Stimulated activated CD8-positive, alpha-beta memory T cell treated with anti-CD3 and anti-CD28 coated beads, Interleukin-4, amount 100 ng/mL, for 4 hours (primary cell): ENCODE results near the gene PRPF38B.

Experiments
- DNase-seq, 2 donors: peaks; one replicate each; pipeline ENCODE4 v3.0.0-alpha.2; 2020; ENCODE audit warnings: low read depth in 2 of 2, low spot score in 1 of 2

Gene PRPF38B

GRCh38 chr1:108716437-108717230 is 24.5 kb downstream of the PRPF38B start:
- no peak for DNase-seq

- no peak for DNase-seq
Measured at GRCh38 chr1:108717774-108718316, 25.7 kb downstream of the PRPF38B start.

- DNase-seq: no peak
Measured at GRCh38 chr1:108718927-108719655, 27.0 kb downstream of the PRPF38B start.

GRCh38 chr1:108719656-108720435 is 27.7 kb downstream of the PRPF38B start:
- no peak for DNase-seq

GRCh38 chr1:108722292-108722691 is 30.2 kb downstream of the PRPF38B start:
- DNase-seq: no peak

- DNase-seq: no peak
Measured at GRCh38 chr1:108725906-108726305, 33.8 kb downstream of the PRPF38B start.

GRCh38 chr1:108728327-108728923 is 36.3 kb downstream of the PRPF38B start:
- DNase-seq: no peak

GRCh38 chr1:108729481-108729880 is 37.4 kb downstream of the PRPF38B start:
- no peak for DNase-seq

GRCh38 chr1:108732398-108732797 is 40.3 kb downstream of the PRPF38B start:
- no peak for DNase-seq

- no peak for DNase-seq
Measured at GRCh38 chr1:108734171-108734865, 42.2 kb downstream of the PRPF38B start.

- DNase-seq: no peak
Measured at GRCh38 chr1:108742253-108742652, 50.1 kb downstream of the PRPF38B start.

GRCh38 chr1:108745980-108746381 is 53.9 kb downstream of the PRPF38B start:
- DNase-seq: no peak

GRCh38 chr1:108746382-108747170 is 54.5 kb downstream of the PRPF38B start, which contains the start of gene STXBP3:
Gene STXBP3 (plus strand): TSS chr1:108746674. CDS start chr1:108746738, 64 bp downstream.
- DNase-seq: peak; percentile 99 to 100

GRCh38 chr1:108747171-108747850 is 55.2 kb downstream of the PRPF38B start:
- no peak for DNase-seq

- no peak for DNase-seq
Measured at GRCh38 chr1:108747898-108748297, 55.8 kb downstream of the PRPF38B start.

- no peak for DNase-seq
Measured at GRCh38 chr1:108749081-108749480, 57.0 kb downstream of the PRPF38B start.

- DNase-seq: no peak
Measured at GRCh38 chr1:108750476-108751181, 58.5 kb downstream of the PRPF38B start.
